Right lobe of liver (tissue), 4 donors: ENCODE data around the gene MDFI.

Source experiments
- POLR2A ChIP-seq: fragments of 450-650 bp; IDR thresholded peaks from one replicate; pipeline ENCODE4 v1.6.1; 2017; ENCODE audit warnings: antibody characterized with exemption, mild to moderate bottlenecking
- TF ChIP-seq, protein P1 (sequence below), 4 donors: fragments of 200-600 bp in 3 of 4; fragments of 450-650 bp in 1 of 4; IDR thresholded peaks; one replicate each; pipeline versions ENCODE4 v1.5.1 to v1.8.0; 2016 to 2022; ENCODE audit warnings: antibody characterized with exemption in 4 of 4, mild to moderate bottlenecking in 2 of 4
- donor health status: DM: no; HTN: no; CAD: no.
- donor health status: DM: no; HTN: no; CAD: no.
- donor health status: DM: no; HTN: yes; CAD: no.

DNA sequence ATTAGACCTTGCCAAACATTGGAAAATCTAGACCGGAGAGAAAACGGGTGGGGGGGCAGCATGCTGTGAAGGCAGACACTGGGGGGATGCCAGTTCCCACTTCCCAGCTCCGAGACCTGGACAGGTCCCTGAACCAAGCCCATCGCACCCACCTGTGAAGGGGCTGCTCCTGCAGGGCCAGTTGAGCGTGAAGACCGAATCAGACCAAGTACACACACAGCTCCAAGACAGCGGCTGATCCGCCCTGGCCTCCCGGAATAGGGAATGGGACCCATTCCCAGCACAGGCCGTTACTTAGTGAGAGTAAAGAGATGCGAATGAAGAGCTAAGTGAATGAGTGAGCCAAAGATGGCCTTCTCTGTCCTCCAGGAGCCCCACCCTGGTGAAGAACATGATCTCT is 41.5 kb upstream of the MDFI start:
- TF ChIP-seq, protein P1, sequence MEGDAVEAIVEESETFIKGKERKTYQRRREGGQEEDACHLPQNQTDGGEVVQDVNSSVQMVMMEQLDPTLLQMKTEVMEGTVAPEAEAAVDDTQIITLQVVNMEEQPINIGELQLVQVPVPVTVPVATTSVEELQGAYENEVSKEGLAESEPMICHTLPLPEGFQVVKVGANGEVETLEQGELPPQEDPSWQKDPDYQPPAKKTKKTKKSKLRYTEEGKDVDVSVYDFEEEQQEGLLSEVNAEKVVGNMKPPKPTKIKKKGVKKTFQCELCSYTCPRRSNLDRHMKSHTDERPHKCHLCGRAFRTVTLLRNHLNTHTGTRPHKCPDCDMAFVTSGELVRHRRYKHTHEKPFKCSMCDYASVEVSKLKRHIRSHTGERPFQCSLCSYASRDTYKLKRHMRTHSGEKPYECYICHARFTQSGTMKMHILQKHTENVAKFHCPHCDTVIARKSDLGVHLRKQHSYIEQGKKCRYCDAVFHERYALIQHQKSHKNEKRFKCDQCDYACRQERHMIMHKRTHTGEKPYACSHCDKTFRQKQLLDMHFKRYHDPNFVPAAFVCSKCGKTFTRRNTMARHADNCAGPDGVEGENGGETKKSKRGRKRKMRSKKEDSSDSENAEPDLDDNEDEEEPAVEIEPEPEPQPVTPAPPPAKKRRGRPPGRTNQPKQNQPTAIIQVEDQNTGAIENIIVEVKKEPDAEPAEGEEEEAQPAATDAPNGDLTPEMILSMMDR (IDR thresholded peaks at IDR 0.05) = no peak
- no peak for TF ChIP-seq POLR2A
